SW 1271 (cell line): ENCODE results near the gene TNFSF11.
"Not testable (repeated sequence)": the region's sequence is repeated elsewhere in the genome, so short reads cannot be mapped to it uniquely, and the experiment has no call there.

Experiments used
- DNase-seq, 2 experiments: peaks; one replicate each; lab custom pipeline; 2025; lab: John Stamatoyannopoulos, UW

TNFSF11 gene

GRCh38 chr13:42574011-42574410 is at the start of gene TNFSF11:
Gene TNFSF11, plus strand, starts transcription at chr13:42574152. Its CDS starts 152 bp downstream, at chr13:42574304.
- DNase-seq, result no peak

DNA sequence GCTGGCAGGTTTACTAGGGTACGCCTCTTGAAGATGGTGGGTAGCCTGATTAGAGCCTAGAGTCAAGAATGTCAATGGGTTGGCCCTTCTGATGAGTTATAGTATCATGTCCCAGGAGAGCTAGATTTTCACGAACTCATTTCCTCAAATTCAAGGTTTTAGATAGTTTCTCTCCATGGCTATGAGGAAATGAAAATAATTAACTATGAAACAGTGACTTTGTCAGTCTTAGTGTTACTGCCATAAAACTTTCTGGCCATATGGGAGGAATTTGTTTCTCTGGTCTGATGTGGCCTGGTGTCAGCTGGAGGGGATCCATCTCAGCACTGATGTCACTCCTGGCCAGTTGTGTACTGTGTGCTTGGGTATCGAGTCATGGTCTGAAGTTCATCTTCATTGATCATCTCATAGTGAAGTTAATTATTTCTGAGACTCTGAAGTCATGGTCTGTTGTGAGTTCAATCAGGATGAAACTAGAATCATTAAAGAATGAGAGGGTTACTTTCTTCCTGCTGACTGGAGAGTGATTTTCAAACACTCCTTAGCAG is 49.4 kb upstream of the TNFSF11 start:
- DNase-seq, result no peak

GRCh38 chr13:42525035-42525504 is 48.9 kb upstream of the TNFSF11 start:
- peak; percentile 15 to 54 for DNase-seq

GRCh38 chr13:42526276-42526675 is 47.7 kb upstream of the TNFSF11 start:
- DNase-seq, result no peak

DNA sequence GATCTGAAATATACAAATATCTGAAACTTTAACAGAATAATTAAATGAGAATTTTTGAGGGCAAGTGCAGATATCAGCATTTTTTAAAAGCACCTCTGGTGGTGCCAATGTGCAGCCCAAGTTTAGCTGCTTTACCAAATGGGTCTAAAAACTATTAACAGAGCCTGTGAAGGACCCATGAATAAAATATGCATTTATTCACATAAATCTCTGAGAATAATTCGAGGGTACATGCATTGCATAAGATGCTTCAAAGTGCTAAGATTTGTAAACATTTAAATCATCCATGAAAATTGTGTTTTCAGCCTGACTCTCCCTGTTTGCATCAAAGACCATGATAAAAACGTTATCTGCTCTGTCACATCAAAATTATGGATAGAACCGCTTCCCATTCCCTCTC is 47.1 kb upstream of the TNFSF11 start:
- no peak for DNase-seq

GRCh38 chr13:42532561-42533335 is 41.2 kb upstream of the TNFSF11 start:
- no peak for DNase-seq

DNA sequence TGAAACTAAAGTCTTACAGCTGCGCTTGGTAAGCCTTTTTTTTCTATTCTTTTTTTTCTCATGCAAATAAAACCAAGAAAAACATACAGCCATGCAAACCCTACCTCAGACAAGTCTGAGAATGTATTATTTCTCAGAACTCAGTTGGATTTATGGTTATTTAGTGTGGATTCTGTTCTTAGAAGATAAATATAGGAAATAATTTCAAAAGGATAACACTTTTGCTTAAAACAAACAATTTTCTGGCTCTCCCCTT is 40.7 kb upstream of the TNFSF11 start:
- DNase-seq, result no peak

- no peak for DNase-seq
These were observed 39.2 kb upstream of the TNFSF11 start for GRCh38 chr13:42534785-42535184.

DNA sequence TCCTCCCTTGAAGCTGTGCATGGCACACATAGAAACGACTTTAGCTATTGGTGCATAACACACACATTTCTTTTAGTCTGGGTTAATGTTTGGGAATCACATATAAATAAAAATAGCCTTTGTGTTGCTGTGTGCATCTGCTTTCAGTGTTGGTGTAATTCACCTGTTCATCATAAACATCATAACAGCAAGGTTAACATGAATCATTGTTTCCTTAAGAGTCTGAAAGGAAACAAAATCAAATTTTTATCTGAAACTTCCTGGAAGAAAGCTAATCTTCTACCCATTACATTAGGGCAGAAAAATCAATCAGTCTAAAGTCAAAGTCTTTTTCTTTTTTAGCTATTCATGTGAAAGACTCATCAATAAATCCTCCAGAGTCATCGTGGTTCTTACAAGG is 35.0 kb upstream of the TNFSF11 start:
- DNase-seq, result no peak

DNA sequence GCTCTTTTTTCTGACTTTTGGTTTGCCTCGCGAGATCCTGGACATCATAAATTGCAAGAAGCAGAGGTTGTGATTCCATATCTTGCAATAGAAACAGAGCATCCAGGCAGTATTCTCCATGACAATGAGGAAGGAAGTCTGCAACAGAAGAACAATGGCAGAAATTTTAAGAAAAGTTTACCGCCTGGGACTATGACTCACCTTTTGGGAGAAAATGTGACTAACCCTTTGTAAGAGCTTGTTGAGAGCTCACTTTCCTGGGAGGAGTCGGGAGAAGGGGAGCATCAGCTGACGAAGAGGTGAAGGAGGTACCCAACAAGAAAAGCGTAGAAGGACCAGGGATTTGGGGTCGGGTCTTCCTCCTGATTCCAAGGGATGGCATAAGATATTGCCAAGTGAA is 34.3 kb upstream of the TNFSF11 start:
- DNase-seq, result no peak

DNA sequence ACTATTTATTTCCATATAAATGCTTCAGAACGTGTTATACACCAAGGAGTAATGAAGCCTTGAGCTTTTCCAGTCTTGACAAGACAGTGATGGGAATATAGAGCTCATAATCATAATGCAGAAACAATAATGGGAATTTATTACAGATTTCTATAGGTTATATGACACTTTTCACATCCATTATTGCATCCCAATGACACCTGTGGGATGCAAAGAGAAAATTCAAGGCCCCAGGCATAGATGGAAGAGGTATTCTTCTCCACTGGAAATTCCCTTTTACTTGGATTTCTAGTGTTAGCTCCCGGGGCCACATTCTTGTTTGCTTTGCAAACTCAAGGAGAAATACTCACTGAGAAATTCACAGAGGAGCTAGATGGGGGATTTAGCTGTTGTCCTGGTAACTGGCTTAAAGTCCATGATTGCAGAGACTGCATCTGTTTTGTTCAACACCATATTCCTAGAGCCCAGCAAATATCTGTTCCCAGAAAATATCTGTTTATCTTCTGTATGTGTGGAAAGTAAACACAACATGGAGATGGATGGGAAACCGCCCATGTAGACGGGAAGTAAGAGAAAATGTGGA is 30.6 kb upstream of the TNFSF11 start:
- no peak for DNase-seq

DNA sequence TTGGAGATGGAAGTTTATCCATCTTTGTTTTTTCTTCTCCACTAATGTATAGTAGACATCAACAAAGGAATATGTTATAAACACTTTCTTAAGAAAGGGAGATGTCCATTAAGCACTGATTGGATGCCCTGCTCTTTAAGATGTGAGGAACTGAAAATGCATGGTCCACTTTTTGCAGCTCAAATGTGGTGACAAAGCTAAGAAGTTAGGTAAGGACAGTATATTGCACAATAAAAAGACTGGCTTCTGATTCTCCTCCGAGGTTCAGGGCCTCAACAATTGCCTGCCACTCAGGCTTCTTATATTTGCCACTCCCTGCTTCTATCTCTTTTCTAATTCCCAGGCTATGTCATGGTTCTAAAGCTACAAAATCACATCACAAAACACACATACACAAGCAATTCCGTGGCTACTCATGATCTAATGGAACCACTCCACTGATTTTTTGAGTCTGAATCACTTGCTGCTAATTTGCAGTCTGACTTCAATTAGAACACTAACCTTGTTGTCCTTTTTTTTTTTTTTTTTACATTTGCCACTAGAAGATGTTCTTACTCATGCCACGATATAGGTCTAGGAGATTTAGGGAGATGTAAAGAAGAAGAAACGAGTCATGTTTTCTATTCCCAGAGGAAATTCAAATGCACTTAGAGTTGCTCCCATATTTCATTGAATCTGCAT is 29.6 kb upstream of the TNFSF11 start:
- DNase-seq, result no peak

DNA sequence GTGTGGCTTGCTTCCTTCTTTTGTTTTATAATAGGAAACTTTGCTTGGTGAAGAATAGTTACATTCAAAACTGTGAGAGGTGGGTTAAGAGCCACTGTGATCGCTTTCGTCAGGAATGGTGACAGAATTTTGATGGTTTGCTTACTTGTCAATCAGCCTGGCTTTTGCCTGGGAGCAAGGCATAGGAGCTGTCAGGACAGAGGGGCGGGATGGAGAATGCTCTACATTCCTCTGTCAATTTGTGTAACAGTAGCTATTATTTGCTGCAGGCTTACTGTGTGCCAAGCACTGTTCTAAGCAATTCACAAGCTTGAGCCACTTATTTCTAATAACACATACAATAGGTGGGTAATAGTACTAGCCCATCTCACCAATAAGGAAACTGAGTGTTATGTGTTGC is 28.1 kb upstream of the TNFSF11 start:
- no peak for DNase-seq

DNA sequence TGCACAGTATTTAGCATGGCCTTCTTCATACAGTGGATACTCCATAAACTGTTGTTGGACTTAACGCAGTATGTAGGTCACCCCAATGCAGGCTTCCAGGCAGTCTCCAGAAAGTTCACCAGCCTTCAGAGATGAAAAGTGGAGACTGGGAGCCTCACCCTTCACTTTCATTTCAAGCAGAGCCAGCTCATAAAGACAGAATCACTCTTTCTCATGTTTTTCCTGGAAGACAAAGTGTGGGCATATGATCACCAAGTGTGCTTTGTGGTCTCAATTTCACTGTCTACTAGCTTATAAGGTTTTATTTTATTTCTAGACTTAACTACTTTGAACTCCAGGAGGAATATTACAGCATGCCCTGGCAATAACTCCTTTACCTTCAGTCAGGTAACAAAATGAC is 26.3 kb upstream of the TNFSF11 start:
- DNase-seq, result no peak

DNA sequence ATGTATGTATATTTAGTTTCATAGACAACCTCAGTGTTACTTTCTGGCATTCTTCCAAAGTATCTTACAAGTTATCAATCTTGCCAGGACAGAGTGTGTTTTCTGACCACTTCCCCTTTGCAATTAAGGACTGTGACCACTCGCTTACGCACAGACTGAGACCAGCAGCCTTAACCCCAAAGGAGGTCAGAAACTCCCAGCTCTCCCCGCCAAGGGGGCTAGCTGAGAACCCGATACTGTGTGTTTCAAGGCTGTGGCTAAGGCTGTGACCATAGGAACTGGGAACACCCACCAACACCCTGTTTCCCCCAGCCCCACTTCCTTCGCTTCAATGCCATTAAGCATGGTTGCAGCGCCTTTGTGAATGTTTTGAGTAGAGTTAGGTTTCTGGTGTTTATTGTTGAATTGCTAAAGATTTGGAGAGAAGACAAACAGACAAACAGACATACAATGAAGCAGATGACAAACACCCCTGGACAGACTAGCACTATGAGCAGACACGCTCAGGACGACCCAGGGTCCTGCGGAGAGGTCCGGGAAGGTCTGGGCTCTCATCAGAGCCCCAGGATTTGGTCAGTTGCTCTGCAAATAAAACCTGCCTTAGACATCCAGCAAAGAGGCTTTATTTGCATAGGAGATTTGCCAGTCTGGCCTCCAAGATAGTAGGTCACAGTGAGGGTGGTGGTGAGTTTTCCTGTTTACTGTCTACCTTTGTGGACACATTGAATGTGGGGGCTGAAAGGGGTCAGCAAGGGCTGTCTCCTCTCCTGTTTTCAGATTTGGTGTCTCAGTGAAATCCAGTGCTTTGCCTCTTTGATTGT is 25.0 kb upstream of the TNFSF11 start:
- DNase-seq, result no peak

DNA sequence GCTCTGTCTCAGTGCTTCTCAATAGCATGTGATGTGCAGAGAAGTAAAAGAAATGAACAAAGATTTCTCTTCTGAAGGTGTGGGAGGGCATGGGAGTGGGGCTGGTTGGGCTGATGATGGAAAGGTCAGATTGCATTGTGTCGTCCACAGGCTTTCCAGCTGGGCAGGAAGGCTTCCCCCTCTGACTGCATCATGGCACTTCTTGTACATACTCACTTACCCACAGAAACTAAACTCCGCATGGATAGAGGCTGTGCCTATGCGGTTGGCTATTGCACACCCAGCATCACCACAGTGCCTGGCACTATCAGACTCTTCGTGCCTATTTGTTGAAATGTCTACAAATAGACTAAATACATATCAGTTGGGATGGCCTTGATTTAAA is 24.4 kb upstream of the TNFSF11 start:
- DNase-seq, result no peak

GRCh38 chr13:42551611-42552010 is 22.3 kb upstream of the TNFSF11 start:
- DNase-seq, result no peak

DNA sequence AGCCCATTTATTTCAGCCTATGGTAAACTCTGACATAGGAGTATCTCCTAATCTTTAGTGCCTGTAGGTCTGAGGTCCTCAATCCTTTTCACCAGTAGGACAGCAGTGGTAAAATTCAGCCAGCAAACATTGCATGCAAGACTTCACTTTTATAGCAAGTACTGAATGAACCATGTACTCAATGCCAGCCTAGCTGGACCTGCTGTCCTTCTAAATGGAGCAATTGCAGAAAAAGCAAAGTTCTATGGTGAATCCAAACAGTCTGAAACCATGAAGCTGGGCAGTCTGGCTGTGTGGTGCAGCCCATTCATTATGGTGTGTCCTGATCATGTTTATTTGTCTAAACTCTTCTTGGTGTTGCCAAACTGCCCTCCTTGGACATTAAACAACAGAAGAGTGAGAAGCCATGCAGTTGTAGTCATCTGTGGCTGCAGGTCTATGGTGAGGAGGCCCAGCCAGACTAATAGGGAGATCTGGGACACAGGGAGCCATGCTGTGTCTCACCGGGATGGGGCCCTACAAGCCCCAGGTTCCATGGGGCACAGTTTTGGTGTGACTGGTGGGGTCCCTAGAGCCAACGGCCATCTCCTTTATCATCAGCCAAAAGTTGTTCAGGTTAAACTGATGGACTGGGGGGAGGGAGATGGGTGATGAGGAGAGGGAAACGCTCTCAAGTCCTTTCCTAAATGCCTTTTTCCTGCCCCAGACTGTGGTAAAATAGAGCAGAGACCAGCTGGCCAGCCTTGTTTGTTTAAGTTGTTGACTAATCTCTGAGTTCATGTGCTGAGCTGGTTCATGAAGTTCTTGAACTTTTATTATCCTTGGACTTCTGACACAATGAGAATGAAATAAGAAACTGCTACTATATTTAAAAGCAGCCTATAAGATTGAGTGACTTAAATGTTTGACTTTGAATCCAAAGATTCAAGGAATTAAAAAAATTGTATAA is 20.6 kb upstream of the TNFSF11 start:
- DNase-seq, result no peak

GRCh38 chr13:42559057-42559456 is 14.9 kb upstream of the TNFSF11 start:
- no peak for DNase-seq

DNA sequence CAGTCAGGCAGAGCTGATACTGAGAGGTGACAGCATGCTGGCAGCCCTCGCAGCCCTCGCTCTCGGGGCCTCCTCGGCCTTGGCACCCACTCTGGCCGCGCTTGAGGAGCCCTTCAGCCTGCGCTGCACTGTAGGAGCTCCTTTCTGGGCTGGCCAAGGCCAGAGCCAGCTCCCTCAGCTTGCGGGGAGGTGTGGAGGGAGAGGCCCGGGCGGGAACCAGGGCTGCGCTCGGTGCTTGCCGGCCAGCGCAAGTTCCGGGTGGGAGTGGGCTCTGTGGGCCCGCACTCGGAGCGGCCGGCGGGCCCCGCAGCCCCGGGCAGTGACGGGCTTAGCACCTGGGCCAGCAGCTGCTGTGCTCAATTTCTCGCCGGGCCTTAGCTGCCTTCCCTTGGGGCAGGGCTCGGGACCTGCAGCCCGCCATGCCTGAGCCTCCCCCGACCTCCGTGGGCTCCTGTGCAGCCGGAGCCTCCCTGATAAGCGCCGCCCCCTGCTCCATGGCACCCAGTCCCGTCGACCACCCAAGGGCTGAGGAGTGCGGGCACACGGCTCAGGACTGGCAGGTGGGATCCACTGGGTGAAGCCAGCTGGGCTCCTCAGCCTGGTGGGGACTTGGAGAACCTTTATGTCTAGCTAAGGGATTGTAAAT is 14.3 kb upstream of the TNFSF11 start:
- not testable (repeated sequence) for DNase-seq

- not testable (repeated sequence) for DNase-seq
These were observed 13.6 kb upstream of the TNFSF11 start for GRCh38 chr13:42560320-42560719.
